H9 (cell line): Measurements from ENCODE around the gene STARD9. TPM values are rescaled to one million over a fixed set of nuclear protein-coding genes. Genes with fewer than 3 reads are reported as not detected.

Source experiments
- DNase-seq: peaks from one replicate; pipeline ENCODE4 v3.0.0-alpha.2; 2017
- H2AFZ ChIP-seq: one replicate; pipeline ENCODE4 v1.6.1; 2013; ENCODE audit warnings: mild to moderate bottlenecking, low read length, control low read depth, moderate library complexity
- H2AK5ac ChIP-seq: 2 replicates; pipeline ENCODE4 v1.6.1; 2013; ENCODE audit warnings: low read length, control low read depth, mixed read lengths; ENCODE audit not compliant: insufficient read length
- H2BK120ac ChIP-seq: one replicate; pipeline ENCODE4 v1.6.1; 2013; ENCODE audit warnings: low read depth, mild to moderate bottlenecking, low read length, control low read depth, inconsistent platforms; ENCODE audit not compliant: poor library complexity, severe bottlenecking
- H2BK12ac ChIP-seq: 2 replicates; pipeline ENCODE4 v1.6.1; 2013; ENCODE audit warnings: low read length, control low read depth, mixed read lengths, low read depth; ENCODE audit not compliant: insufficient read length
- H2BK15ac ChIP-seq: 2 replicates; pipeline ENCODE4 v1.6.1; 2013; ENCODE audit warnings: low read depth, low read length, control low read depth
- H2BK20ac ChIP-seq: one replicate; pipeline ENCODE4 v1.6.1; 2013; ENCODE audit warnings: low read depth, mild to moderate bottlenecking, low read length, control low read depth, inconsistent platforms; ENCODE audit not compliant: poor library complexity, severe bottlenecking
- H2BK5ac ChIP-seq: 2 replicates; pipeline ENCODE4 v1.6.1; 2013; ENCODE audit warnings: low read length, control low read depth, mixed read lengths; ENCODE audit not compliant: insufficient read length
- H3K14ac ChIP-seq: 2 replicates; pipeline ENCODE4 v1.6.1; 2013; ENCODE audit warnings: low read length, control low read depth; ENCODE audit not compliant: insufficient read depth
- H3K18ac ChIP-seq: 2 replicates; pipeline ENCODE4 v1.6.1; 2013; ENCODE audit warnings: low read depth, mild to moderate bottlenecking, mixed read lengths, low read length, control low read depth; ENCODE audit not compliant: insufficient read length
- H3K23ac ChIP-seq: 2 replicates; pipeline ENCODE4 v1.6.1; 2013; ENCODE audit warnings: low read length, control low read depth, mixed read lengths, low read depth; ENCODE audit not compliant: insufficient read length
- H3K23me2 ChIP-seq: 2 replicates; pipeline ENCODE4 v1.6.1; 2013; ENCODE audit warnings: low read depth, mild to moderate bottlenecking, mixed read lengths, low read length, control low read depth; ENCODE audit not compliant: insufficient read length, poor library complexity, severe bottlenecking
- H3K27ac ChIP-seq: 2 replicates; pipeline ENCODE4 v1.5.1; 2013; ENCODE audit warnings: low read length, control low read depth, mixed read lengths, low read depth; ENCODE audit not compliant: insufficient read length
- H3K27me3 ChIP-seq: 2 replicates; pipeline ENCODE4 v1.6.1; 2013; ENCODE audit warnings: low read length, control low read depth, inconsistent platforms; ENCODE audit not compliant: insufficient read depth
- H3K4ac ChIP-seq: 2 replicates; pipeline ENCODE4 v1.6.1; 2013; ENCODE audit warnings: low read depth, mild to moderate bottlenecking, control low read depth, inconsistent platforms, low read length, moderate library complexity
- H3K4me1 ChIP-seq: 2 replicates; pipeline ENCODE4 v1.6.1; 2013; ENCODE audit warnings: low read length, control low read depth, inconsistent platforms; ENCODE audit not compliant: insufficient read depth
- H3K4me2 ChIP-seq: 2 replicates; pipeline ENCODE4 v1.6.1; 2013; ENCODE audit warnings: low read length, control low read depth, mixed read lengths; ENCODE audit not compliant: insufficient read length, insufficient read depth
- H3K56ac ChIP-seq: 2 replicates; pipeline ENCODE4 v1.6.1; 2013; ENCODE audit warnings: low read depth, mild to moderate bottlenecking, mixed read lengths, low read length, control low read depth; ENCODE audit not compliant: insufficient read length
- H3K79me1 ChIP-seq: 2 replicates; pipeline ENCODE4 v1.6.1; 2013; ENCODE audit warnings: low read depth, mild to moderate bottlenecking, moderate library complexity, low read length, control low read depth, inconsistent platforms; ENCODE audit not compliant: insufficient read depth, poor library complexity, severe bottlenecking
- H3K79me2 ChIP-seq: 2 replicates; pipeline ENCODE4 v1.6.1; 2013; ENCODE audit warnings: low read length, control low read depth, inconsistent platforms; ENCODE audit not compliant: insufficient read depth
- H3K9ac ChIP-seq: 2 replicates; pipeline ENCODE4 v1.6.1; 2013; ENCODE audit warnings: low read length, control low read depth, mixed read lengths; ENCODE audit not compliant: insufficient read length; ENCODE audit errors: extremely low read depth
- H3K9me3 ChIP-seq: one replicate; pipeline ENCODE4 v1.6.1; 2013; ENCODE audit warnings: low read depth, low read length, inconsistent platforms; ENCODE audit not compliant: control insufficient read depth
- H3T11ph ChIP-seq: one replicate; pipeline ENCODE4 v1.6.1; 2013; ENCODE audit warnings: mild to moderate bottlenecking, low read length, control low read depth, inconsistent platforms
- H4K20me1 ChIP-seq: one replicate; pipeline ENCODE4 v1.6.1; 2013; ENCODE audit not compliant: control insufficient read depth, insufficient read length, insufficient read depth
- H4K5ac ChIP-seq: 2 replicates; pipeline ENCODE4 v1.6.1; 2013; ENCODE audit warnings: low read depth, mild to moderate bottlenecking, mixed read lengths, low read length, control low read depth; ENCODE audit not compliant: insufficient read length
- H4K8ac ChIP-seq: replicated peaks from 2 replicates; pipeline ENCODE4 v1.6.1; 2013; ENCODE audit warnings: low read length, control low read depth, mixed read lengths, low read depth; ENCODE audit not compliant: insufficient read length
- H4K91ac ChIP-seq: 2 replicates; pipeline ENCODE4 v1.6.1; 2013; ENCODE audit warnings: low read depth, mild to moderate bottlenecking, moderate library complexity, mixed read lengths, low read length, control low read depth; ENCODE audit not compliant: insufficient read length
- H3K27ac Mint-ChIP-seq, 3 experiments: 2 replicates in 2 of 3; 3 replicates in 1 of 3; pipeline ENCODE4 v1.8.0; 2020 to 2021; ENCODE audit warnings: mixed read lengths in 3 of 3, mild to moderate bottlenecking in 1 of 3, moderate library complexity in 1 of 3
- H3K27me3 Mint-ChIP-seq: 2 replicates; pipeline ENCODE4 v1.8.0; 2021; ENCODE audit warnings: low read depth, mild to moderate bottlenecking, moderate library complexity, mixed read lengths
- H3K36me3 Mint-ChIP-seq, 3 experiments: 2 replicates in 2 of 3; 3 replicates in 1 of 3; pipeline ENCODE4 v1.8.0; 2020 to 2021; ENCODE audit warnings: low read depth in 3 of 3, mixed read lengths in 3 of 3; ENCODE audit not compliant: insufficient read depth in 1 of 3
- H3K4me1 Mint-ChIP-seq, 2 experiments: 2 replicates each; pipeline ENCODE4 v1.8.0; 2020; ENCODE audit warnings: mixed read lengths in 2 of 2
- H3K4me3 Mint-ChIP-seq, 2 experiments: 2 replicates in 1 of 2; 3 replicates in 1 of 2; pipeline ENCODE4 v1.8.0; 2020 to 2021; ENCODE audit warnings: mild to moderate bottlenecking in 2 of 2, mixed read lengths in 2 of 2, moderate library complexity in 1 of 2
- H3K9me3 Mint-ChIP-seq, 2 experiments: 2 replicates in 1 of 2; 3 replicates in 1 of 2; pipeline ENCODE4 v1.8.0; 2020; ENCODE audit warnings: mild to moderate bottlenecking in 2 of 2, mixed read lengths in 2 of 2, moderate library complexity in 1 of 2
- WGBS: extraction: QIAGEN DNeasy Blood & Tissue Kit; methylation state at CpG from one replicate; pipeline ENCODE4 v1.1.7; 2013; ENCODE audit warnings: missing lambda C conversion rate, low lambda C conversion rate, mixed read lengths; ENCODE audit not compliant: insufficient read length; ENCODE audit errors: extremely low coverage; 5-methylcytosine and 5-hydroxymethylcytosine counted together
- total RNA-seq: library from RNA; stranded (reverse); gene quantifications from 2 replicates; pipeline ENCODE4 v1.2.1, GENCODE V29; 2021
- TF ChIP-seq, protein P1 (sequence below): fragments of 200-600 bp; sonication (generic); conservative IDR thresholded peaks from 3 replicates; pipeline ENCODE4 v1.8.0; 2021; ENCODE audit warnings: antibody characterized with exemption, mild to moderate bottlenecking

The STARD9 gene
- total RNA-seq, 1 experiment from 2014 or later: 6.9 TPM

DNA sequence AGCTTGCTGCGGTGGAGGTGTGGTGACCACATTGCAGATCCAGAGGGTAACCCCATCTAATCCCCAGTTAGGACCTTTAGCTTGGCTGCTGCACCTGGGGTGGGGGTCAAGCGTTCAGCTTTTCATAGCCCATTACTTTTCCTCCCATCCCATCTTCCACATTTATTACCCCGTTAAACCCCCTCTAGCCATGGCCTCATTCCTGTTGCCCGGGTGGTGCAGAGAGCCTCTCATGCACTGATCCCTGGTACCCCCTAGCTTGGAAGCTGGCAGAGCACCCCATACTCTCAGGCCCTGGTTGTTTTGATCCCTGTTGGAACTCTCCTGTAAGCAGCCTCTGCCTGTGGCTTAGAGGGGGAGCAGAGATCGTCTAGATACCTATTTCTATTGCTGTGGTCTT lies 140.7 kb downstream of the STARD9 start:
- Histone ChIP-seq H3K4me1 (no peaks in the 10 kb centered on the region), H4K5ac (no peak overlapping the region), H3K9ac (no peak overlapping the region), H3K14ac (no peak overlapping the region), H3T11ph (no peak overlapping the region), H3K79me1 (no peaks in the 10 kb centered on the region), H3K27me3 (no peaks in the 10 kb centered on the region), H2BK5ac (no peak overlapping the region), H4K91ac (no peak overlapping the region), H2BK12ac (no peak overlapping the region), H2AFZ (no peak overlapping the region), H3K9me3 (no peaks in the 10 kb centered on the region), H2BK20ac (no peak overlapping the region), H3K4ac (no peak overlapping the region), H2AK5ac (no peak overlapping the region), H3K23me2 (no peaks in the 10 kb centered on the region), H3K56ac (no peak overlapping the region), H3K18ac (no peak overlapping the region), H2BK15ac (no peak overlapping the region), H3K4me2 (no peak overlapping the region), H4K20me1 (no peaks in the 10 kb centered on the region), H4K8ac (no peak overlapping the region), H3K23ac (no peak overlapping the region), H3K27ac (no peak overlapping the region), H2BK120ac (no peak overlapping the region), H3K79me2 (no peaks in the 10 kb centered on the region)
- DNase-seq: no peak
- Mint-ChIP-seq H3K36me3 (peaks cover 0 to 11% (median 9%) of the 10 kb centered on the region in 3 experiments; a peak in 5 of 7 replicates), H3K4me3 (no peak overlapping the region), H3K27ac (no peak overlapping the region; a peak in 1 of 7 replicates), H3K27me3 (no peaks in the 10 kb centered on the region; the same call in 1 of the 2 replicates), H3K4me1 (no peaks in the 10 kb centered on the region), H3K9me3 (no peaks in the 10 kb centered on the region)
- no CpG with 5 or more reads among the region's 5 CpGs for WGBS
- TF ChIP-seq, protein P1, sequence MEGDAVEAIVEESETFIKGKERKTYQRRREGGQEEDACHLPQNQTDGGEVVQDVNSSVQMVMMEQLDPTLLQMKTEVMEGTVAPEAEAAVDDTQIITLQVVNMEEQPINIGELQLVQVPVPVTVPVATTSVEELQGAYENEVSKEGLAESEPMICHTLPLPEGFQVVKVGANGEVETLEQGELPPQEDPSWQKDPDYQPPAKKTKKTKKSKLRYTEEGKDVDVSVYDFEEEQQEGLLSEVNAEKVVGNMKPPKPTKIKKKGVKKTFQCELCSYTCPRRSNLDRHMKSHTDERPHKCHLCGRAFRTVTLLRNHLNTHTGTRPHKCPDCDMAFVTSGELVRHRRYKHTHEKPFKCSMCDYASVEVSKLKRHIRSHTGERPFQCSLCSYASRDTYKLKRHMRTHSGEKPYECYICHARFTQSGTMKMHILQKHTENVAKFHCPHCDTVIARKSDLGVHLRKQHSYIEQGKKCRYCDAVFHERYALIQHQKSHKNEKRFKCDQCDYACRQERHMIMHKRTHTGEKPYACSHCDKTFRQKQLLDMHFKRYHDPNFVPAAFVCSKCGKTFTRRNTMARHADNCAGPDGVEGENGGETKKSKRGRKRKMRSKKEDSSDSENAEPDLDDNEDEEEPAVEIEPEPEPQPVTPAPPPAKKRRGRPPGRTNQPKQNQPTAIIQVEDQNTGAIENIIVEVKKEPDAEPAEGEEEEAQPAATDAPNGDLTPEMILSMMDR: no peak
